Measurements from ENCODE around the gene C1orf21.

Gene C1orf21

DNA sequence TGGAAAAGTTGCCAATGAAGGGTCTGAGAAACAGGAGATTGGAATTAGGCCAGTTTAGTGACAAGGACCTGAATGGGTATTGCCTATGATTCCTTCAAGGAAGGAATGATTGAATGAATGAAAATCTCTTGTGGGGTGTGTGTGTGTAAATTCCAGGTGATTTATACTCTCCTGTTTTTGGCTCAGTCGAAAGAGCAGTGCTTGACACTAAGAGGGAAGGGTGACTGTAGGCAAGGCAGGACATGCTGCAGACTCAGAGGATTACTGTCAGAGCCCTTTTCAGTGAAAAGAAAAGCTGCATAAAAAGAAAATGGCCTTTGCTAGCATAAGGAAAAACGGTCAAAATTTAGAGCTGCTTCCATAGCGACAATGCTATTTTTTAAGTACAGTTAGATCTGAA, 30.1 kb downstream of the C1orf21 start:
- no peak for DNase-seq

DNA sequence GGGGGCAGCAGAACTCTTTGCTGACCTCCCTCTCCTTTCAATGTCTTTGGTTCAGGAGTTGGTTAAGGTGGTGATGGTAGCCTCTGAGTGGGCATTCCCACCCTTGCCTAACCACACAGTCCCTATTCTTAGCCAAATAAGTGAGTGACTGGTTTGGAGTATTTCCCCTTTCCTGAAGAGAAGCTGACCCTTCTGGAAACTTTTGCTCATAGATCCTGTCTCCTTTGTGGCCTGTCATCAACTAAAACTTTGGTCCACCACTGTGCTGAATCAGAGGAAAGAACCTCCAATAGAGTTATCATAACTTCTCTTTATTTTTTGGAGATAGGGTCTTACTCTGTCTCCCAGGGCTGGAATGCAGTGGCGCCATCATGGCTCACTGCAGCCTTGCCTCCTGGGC, 31.1 kb downstream of the C1orf21 start:
- no peak for DNase-seq

GRCh38 chr1:184418652-184419349, 32.0 kb downstream of the C1orf21 start:
- DNase-seq, result no peak

DNA sequence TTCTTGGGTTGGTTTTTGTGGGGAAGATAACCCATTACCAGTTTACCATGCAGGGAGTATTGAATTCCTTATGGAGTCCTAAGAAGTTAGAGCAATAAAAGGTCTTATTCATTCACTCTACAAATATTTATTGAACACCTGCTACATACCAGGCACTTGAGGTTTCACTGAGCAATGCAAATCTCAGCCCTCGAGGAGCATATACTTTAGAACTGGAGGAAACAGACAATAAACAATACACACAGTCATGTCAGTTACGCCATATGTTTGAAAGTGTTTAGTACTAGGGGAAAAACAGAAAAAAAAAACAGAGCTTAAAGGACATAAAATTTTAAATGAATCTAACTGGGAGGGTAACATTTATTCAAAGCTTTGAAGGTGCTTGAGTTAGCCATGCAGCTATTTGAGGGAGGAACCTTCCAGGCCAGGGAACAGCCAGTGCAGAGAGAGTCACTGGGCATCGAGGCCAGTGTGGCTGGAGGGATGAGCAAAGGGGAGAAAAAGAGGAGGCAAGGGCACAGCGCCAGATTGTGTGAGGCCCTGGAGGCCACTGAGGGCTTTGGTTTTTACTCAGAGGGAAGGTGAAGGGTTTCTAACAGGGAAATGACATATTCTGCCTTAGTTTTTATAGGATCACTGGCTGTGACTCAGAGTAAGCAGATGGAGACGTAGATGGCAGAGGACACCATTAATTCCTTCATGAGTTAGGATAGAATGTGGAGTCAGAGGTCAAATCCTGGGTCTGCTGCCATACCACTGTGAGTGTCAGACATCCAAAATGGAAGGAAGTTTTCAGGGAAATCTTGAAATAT, 32.7 kb downstream of the C1orf21 start:
- DNase-seq, result no peak

- DNase-seq, result no peak
Measured at GRCh38 chr1:184422490-184423233, 35.8 kb downstream of the C1orf21 start.

- no peak for DNase-seq
Measured at GRCh38 chr1:184423649-184424048, 36.8 kb downstream of the C1orf21 start.

- no peak for DNase-seq
Measured at GRCh38 chr1:184424157-184424556, 37.3 kb downstream of the C1orf21 start.

DNA sequence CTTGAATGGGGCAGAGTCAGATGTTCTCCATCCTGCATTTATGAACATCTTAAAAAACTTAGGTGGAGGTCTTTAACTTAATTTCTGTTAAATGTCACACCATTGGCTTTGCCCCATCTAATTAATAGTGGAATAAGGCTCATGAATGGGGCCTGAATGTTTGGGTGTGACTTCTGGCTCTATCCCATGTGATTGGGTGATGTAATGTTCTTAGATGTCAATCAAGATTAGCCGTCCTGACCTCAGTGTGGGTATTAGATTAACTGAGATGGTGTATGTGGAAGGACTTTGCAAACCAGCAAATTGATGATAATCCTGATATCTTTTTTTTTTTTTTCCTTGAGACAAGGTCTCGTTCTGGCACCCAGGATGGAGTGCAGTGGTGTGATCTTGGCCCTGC, 38.1 kb downstream of the C1orf21 start:
- DNase-seq, result no peak

DNA sequence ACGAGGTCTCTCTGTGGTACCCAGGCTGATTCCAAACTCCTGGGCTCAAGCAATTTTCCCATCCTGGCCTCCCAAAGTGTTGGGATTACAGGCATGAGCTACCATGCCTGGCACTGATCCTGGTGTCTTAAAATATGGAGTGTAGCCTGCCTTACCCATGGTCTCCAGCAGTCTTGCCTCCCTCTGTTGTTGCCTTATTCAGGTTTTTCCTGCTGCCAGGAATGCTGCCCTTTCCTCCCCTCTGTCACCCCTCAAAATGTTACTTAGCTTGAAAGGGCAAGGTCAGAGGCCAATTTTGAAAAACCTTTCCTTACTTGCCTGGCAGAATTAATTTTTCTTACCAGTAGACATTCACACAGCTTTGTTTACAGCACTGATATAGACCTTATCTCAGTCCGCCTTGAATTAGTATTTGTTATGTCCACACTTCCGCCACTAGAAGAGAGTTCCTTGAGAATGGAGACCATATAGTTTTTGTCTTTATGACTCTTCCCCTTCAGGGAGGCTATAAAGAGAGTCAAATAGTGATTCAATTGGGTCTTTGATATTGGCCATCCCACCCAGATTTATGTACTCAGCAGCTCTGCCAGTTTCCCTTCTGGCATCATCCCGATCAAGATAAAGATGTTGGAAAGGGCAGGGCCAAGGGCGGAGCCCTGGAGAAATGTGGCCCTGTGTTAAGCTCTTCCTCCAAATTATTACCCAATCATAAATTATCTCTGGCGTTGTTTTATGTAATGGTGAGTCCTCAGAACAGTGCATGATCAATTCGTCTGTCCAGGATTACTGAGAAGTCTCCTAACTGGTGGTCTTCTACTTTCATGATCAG, 38.8 kb downstream of the C1orf21 start:
- DNase-seq, result no peak

- DNase-seq, result no peak
Measured at GRCh38 chr1:184426278-184426674, 39.4 kb downstream of the C1orf21 start.

- DNase-seq, result no peak
Measured at GRCh38 chr1:184427722-184428121, 40.9 kb downstream of the C1orf21 start.

GRCh38 chr1:184428604-184429003, 41.8 kb downstream of the C1orf21 start:
- DNase-seq, result no peak

- DNase-seq, result no peak
Measured at GRCh38 chr1:184429335-184429734, 42.5 kb downstream of the C1orf21 start.

- DNase-seq, result no peak
Measured at GRCh38 chr1:184433956-184434502, 47.2 kb downstream of the C1orf21 start.

DNA sequence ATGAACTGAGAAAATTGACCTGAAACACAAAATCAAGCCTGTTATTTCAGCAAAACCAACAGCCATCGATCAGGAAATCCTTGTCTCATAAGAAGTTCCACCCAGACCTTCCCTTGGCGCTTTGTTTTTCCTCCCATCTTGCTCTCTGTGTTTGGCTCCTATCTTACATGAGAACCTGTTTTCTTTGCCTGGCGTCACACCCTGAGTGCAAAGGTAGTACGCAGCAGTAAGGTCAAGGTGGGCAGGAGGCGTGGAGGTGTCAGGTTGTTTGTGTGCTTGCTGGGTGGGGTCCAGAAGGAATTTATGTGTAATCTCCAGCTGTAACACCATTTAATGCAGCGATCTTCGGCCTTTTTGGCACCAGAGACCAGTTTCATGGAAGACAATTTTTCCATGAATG, 50.5 kb downstream of the C1orf21 start:
- DNase-seq, result no peak

GRCh38 chr1:184438363-184438762, 51.5 kb downstream of the C1orf21 start:
- DNase-seq, result no peak

DNA sequence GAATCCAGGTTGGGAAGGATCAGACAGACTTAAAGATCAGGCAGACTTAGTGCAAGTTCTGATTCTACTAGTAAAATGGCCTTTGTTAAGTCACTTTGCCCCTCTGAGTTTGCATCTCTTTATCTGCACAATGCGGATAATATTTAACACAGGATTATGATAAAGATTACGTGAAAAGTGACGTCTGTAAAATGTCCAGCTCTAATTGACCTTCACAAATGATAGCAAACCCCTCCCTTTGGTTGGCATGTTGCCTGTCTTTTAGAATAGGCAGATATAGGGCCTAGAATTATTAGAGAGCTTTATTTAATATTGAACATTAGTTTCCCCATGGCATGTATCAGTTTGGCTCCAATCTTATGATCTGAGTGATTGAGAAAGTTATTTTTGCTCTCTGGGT, 55.4 kb downstream of the C1orf21 start:
- DNase-seq, result no peak

DNA sequence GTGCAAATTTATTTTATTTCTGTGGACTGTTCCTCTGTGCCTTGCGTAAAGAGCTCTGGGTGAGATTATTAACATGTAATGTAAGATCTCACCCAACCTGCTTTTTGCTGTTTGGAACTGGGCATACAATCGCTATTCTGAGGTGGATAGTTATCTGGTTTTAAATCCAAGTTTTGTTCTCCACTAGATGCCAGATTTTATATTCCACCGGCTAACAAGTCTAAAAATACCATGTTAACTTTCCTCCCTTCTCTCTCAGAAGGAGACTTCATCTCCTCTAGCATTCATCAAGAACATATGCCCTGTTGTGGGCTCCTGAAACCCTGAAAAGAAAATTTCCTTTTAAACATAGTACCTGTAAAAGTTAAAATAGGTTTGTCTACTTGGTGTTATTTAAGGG, 56.4 kb downstream of the C1orf21 start:
- DNase-seq, result no peak

DNA sequence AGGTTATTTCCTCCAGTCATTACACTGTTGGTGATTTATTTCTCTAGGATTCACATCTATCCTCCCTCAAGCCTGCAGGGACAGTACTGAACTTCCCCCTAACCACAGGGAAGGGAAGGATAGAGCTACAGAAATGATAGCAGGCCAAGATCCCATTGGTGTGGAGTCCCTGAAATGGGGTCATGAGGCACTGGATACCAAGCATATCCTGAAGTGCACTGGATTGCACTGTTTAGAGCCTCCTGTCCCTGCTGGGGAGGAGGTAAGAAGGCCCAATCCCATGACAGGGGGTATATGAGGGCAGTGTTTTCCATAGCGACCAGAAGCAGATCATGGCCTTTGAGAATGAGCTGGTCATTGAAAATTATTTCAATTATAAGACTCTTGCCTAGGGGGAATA, 56.8 kb downstream of the C1orf21 start:
- DNase-seq, result no peak

GRCh38 chr1:184445997-184446396, 59.2 kb downstream of the C1orf21 start:
- DNase-seq, result no peak

- no peak for DNase-seq
Measured at GRCh38 chr1:184447651-184448185, 60.9 kb downstream of the C1orf21 start.

DNA sequence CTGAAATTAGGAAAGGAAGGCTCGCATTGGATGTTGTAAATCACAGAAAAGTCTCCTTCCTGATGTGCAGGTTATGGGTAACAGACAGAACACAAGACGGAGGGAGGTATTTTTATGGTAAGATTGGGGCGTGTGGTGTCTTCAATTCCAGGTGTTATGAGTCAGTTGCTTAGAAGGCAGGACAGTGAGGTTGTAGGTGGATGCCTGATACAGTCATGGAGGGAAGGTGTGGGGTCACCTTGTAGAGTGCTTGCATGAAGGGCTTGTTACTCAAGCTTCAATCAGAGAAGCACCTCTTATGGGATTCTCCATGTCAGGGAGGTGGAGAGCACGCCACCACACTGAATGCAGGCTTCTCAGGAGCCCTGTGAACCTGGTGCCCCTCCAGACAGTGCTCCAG, 63.1 kb downstream of the C1orf21 start:
- DNase-seq, result no peak
